GM19438 (cell line): ENCODE measurements around the gene GRK3.
"Not testable (repeated sequence)": the region's sequence is repeated elsewhere in the genome, so short reads cannot be mapped to it uniquely, and the experiment has no call there.

Experiments
- ATAC-seq: cut with Tn5 transposase; IDR thresholded peaks from one replicate; pipeline ENCODE4 v1.9.1; 2021; ENCODE audit warnings: low read depth; ENCODE audit not compliant: unreplicated experiment

GRK3 gene

GRCh38 chr22:25623851-25624250 lies 59.4 kb downstream of the GRK3 start:
- no peak for ATAC-seq

GRCh38 chr22:25624476-25624875 lies 60.0 kb downstream of the GRK3 start:
- no peak for ATAC-seq

DNA sequence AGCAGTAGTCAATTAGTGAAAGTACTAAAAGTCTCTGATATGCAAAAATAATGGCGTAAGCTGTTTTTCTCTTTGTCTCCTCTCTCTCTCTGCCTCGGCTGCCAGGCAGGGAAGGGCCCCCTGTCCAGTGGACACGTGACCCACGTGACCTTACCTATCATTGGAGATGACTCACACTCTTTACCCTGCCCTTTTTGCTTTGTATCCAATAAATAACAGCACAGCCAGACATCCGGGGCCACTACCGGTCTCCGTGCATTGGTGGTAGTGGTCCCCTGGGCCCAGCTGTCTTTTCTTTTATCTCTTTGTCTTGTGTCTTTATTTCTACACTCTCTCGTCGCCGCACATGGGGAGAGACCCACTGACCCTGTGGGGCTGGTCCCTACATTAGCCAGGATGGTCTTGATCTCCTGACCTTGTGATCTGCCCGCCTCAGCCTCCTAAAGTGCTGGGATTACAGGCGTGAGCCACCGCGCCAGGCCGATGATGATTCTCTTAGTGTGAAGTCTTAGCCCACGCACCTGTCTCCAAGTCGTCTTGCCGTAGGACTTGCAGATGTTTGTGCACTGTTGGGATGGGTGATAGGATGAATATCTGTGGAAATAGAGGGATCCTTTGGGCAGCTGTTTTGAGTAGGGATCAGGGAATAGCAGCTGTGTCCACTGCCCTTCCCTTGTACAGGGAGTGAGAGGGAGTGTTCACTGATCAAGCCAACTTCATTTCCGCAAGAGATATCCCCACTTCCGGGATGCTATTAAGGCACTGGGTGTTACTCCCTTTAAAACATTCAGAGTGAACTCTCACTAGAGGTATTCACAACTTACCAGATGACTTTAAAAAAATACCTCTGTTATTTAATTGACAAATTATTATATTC lies 61.5 kb downstream of the GRK3 start:
- not testable (repeated sequence) for ATAC-seq

DNA sequence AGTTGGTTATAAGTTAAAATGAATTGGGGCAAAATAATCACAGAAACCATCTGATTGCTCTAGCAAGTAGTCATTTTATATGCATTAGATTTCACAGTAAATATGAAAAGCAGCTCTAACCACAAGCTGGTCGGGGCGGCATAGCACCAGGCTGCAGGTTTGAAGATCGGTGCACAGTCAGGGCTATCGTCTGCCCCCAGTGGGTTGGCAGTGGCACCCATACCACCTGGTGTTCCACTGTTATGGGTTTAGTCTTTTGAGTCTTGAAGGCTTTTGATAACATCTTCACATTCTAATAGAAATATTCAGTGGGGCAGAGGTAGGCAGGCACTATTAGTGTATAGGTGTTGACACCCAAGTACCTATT lies 62.1 kb downstream of the GRK3 start:
- no peak for ATAC-seq

DNA sequence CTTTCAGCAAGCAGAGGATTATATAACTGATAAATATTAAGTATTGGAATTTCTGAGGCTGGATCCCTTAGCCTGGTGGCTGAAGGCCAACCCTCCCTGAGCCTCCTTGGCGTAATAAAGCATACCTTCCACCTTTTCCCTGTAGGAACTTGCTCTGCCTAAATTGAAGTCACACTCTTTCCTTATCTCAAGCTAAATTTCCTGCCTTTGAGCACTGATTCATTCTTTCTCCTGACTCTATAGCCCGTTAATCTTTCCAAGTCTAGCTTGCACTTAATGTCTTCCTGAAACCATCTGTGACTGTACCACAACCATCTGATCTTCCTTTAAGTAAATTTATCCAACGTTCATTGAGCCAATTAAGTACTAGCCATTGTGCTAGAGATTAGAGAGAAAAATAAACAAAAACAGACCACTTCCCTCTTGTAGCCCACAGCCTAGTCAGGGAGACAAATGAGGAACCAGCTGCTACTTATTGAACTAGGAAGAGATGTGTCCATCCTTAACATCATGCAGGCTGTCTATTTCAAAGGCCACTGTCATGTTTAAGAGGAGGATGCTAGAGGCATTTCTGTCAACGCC lies 62.9 kb downstream of the GRK3 start:
- no peak for ATAC-seq

- ATAC-seq, result no peak
These were observed 64.0 kb downstream of the GRK3 start for GRCh38 chr22:25628494-25628893.

DNA sequence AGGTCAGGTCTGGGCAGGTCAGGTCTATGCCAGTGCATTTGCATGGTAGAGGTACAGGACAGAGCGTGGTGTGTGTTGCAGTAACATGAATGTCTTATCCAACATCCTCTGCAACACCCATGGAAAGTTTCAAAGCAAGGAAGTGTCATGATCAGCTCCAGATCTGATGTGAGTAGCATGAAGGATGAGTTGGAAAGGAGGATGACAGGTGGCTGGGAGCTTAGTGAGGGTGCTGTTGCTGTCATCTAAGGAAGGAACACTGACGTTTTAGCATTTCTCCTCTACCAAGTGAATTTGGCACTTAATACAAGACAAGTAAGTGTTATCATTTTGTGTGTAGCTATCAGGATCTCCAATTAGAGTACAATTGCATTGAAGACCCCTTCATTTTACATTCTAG lies 65.1 kb downstream of the GRK3 start:
- ATAC-seq, result no peak

- ATAC-seq, result no peak
These were observed 66.0 kb downstream of the GRK3 start for GRCh38 chr22:25630447-25630846.

- ATAC-seq, result no peak
These were observed 71.8 kb downstream of the GRK3 start for GRCh38 chr22:25636323-25636722.

- no peak for ATAC-seq
These were observed 72.6 kb downstream of the GRK3 start for GRCh38 chr22:25637032-25637431.

DNA sequence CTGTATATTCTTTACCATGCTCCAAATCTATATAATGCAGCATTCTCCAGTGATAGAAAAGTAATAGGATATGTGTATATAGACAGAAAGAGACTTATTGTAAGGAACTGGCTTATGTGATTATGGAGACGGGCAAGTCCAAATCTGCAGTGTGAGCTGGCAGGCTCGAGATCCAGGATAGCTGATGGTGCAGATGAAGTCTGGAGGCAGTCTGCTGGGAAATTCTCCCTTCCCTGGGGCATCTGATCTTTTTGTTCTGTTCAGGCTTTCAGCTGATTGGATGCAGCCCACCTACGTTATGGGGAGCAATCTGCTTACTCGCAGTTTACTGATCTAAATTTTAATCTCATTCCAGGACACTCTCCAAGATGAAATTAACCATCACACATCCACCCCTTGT lies 73.2 kb downstream of the GRK3 start:
- no peak for ATAC-seq

GRCh38 chr22:25638638-25639037 lies 74.2 kb downstream of the GRK3 start:
- ATAC-seq, result no peak

DNA sequence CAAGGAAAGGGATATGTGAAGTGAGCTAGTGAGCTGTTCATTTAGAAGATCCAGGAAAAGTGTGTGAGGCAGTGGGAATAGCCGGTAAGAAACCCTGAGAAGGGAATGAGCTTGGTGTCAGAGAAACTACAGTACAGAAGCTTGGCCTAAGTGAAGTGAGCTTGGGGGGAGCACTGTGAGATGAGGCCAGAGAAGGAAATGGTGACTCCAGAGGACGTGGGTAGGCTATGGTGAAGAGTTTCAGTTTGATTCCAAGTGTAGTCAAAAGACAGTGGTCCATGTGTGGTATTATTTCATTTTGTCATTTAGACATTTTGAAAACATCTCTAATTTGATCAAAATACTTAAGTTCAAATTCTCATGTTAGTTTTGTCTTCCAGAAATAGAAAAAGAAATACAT lies 77.2 kb downstream of the GRK3 start:
- no peak for ATAC-seq

DNA sequence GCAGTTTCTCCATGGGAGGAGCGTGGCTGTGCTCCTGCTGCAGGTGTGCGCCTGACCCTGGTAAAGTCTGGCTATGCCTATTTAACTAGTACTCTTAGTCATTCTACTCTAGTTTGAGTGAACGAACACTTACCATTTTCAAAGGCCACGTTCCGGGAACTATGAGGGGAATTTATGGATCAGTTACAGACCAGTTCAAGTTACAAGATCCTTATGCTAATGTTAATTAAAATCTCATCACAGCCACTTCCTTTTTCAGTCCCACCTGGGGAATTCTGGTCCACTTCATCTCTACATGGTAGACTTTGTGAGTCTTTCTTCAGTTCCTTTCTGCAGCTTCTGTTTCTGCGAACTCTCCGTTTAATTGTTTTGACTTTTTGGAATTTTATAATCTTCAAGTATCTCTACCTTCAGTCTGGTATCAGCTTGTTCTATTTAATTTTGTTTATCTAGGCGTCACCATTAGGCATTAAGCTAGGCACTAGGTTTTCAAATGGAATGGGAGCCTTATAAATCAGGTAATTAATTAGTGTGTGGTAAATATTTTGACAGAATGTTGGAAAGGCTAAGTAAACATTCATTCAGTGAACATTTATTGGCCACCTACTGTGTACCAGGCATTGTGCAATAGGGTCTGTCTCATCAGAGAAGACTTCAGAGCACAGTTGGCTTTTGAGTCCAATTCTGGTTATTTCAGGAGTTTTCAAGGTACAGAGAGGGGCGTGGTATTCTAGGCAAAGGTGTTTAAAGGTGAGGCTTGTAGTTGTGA lies 78.9 kb downstream of the GRK3 start:
- ATAC-seq, result no peak

DNA sequence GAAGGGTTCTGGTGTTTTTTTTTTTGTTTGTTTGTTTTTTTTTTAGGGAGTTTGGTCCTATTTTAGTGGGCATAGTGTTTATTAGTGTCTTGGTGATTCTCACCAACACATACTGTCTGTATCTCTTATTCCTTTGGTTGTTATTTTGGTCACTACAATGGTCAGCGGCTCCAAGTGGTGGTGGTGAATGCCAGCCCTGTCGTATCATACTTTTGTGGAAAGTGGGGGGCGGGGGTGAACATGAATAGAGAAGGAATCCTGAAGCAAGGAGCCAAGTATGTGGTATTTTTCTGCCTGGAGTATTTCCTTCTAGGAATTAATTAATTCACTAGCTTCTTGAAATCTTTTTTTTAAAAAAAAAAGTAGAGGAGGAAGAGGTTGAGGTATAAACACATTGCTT lies 79.6 kb downstream of the GRK3 start:
- no peak for ATAC-seq

GRCh38 chr22:25645266-25645665 lies 80.8 kb downstream of the GRK3 start:
- ATAC-seq, result no peak

DNA sequence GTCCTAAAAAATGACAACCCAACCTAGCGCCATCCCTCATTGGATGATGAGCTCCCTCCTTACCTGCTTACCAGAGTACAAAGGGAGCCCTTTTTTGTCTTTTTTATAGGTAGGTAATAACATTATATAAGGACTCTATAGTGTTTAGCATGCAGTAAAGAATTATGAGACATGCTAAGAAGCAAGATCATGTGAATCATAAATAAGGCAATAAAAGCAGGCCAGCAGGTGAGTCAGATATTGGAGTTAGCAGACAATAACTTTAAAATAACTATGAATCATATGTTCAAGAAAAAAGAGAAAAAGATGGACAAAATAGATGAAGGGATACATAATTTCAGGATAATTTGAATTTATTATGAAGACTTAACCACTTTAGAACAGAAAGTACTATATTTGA lies 81.5 kb downstream of the GRK3 start:
- ATAC-seq, result no peak

- no peak for ATAC-seq
These were observed 86.4 kb downstream of the GRK3 start for GRCh38 chr22:25650833-25651232.

DNA sequence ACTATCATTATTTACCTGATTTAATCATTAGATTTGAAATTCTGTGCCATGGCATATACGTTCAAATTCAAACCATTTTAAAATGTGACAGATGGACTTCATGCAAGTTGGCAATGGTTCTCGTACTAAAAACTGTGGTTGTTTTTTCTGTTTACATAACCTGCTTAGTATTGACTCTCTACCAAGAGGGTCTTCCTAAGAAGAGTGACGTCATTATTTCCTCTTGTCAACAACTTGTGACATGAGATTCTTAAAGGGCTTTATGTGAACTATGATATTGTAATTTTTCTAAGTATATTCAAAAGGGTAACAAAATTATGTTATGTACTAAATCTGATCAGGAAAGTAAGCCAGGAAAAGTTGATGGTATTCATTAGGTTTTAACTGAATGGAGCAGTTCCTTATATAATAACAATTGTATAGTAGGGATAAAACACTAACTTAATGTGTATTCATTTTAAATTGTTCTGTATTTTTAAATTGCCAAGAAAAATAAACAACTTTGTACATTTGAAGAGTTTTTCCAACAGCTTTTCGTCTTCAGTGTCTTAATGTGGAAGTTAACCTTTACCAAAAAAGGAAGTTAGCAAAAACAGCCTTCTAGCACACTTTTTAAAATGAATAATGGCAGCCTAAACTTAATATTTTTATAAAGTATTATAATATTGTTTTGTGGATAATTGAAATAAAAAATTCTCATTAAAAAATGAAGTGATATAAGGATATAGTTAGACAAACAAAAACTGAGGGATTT lies 87.0 kb downstream of the GRK3 start:
- no peak for ATAC-seq

DNA sequence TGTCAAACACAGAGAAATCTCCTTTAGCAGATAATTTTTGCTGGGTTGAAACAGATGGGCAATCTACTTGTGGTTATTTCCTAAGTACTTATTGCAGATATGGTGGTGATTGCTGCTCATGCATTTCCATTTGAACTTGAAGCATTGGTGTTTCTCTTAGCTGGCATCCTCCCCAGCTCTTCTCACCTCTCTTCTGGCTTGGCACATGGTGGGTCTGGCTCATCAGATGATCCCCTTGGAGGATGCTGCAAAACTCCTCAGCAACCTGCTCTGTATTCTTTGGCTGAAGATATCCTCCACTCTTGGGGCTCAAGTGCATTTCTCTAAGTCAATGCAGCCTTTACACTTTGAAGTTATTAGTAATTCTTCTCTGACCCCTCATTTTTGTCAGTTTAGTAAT lies 90.2 kb downstream of the GRK3 start:
- no peak for ATAC-seq

- no peak for ATAC-seq
These were observed 91.0 kb downstream of the GRK3 start for GRCh38 chr22:25655371-25655935.
